Measurements from ENCODE around the gene KCNQ4. TPM values are rescaled to one million over a fixed set of nuclear protein-coding genes. Genes with fewer than 3 reads are reported as not detected.

Gene KCNQ4
- total and polyA plus RNA-seq, 2 of the 13 experiments (the other 11 are each of a cell fraction or from before 2014, with no cell fraction given): 0.02 to 0.09 TPM

- BruUV-seq (replicated peaks): no TSS peak
- H3K27ac ChIP-seq (ENCODE audit: extremely low read length, insufficient read depth, low read length): peak overlapping the region; percentile 89
- H3K4me1 ChIP-seq (ENCODE audit: insufficient read depth, low read length): peaks cover 54% of the 10 kb centered on the region
- H3K9ac ChIP-seq (ENCODE audit: insufficient read depth, low read depth, low read length): no peak overlapping the region
- peaks cover 2% of the 10 kb centered on the region for H3K79me2 ChIP-seq (ENCODE audit: insufficient read depth, low read length)
- ATAC-seq (no peak), DNase-seq (ENCODE audit: low spot score) (no peak), FAIRE-seq (no peak)
- 98% methylated on average over 3 of the region's 3 CpGs for WGBS (ENCODE audit: low lambda C conversion rate)
- in situ Hi-C loops (cut with HindIII; ENCODE audit: extremely low pct_ligation_motif_present, low pct_unique_long_range_greater_than_20kb): no loop called here
- H3K36me3 ChIP-seq (replicated peaks in 1 of 2; ENCODE audit: control insufficient read depth in 1 of 2, insufficient read depth in 2 of 2, low read length in 2 of 2): peaks cover 22 to 67% of the 10 kb centered on the region in 2 experiments
- no peaks in the 10 kb centered on the region for H4K20me1 ChIP-seq (ENCODE audit: insufficient read depth, low read length)
- intact Hi-C loops (cut with micrococcal nuclease; ENCODE audit: unreplicated experiment): loop anchor here (5.0 kb wide), 1 partner anchor 64 kb away; the partner anchor contains the start of gene NFYC
- ChIA-PET CTCF (ENCODE audit: low intra/inter-chr PET ratio, low total read pairs) (no interaction called here), POLR2A (interaction anchor here (1.0 to 4.6 kb wide), 4 partner anchors 26 to 65 kb away, joined by 3 to 91 read pairs (median 24); partner anchors contain the start of gene NFYC)
- no peak overlapping the region for H3K4me3 ChIP-seq (replicated peaks in 1 of 3; ENCODE audit: insufficient read depth in 1 of 3, low read depth in 2 of 3, low read length in 3 of 3)
- H3K27me3 ChIP-seq (ENCODE audit: control insufficient read depth in 1 of 2, insufficient read depth in 2 of 2, low read length in 2 of 2): no peaks in the 10 kb centered on the region
- no peak for TF ChIP-seq SAP130 (CRISPR knock-in tag; IDR thresholded peaks at IDR 0.05; ENCODE audit: low read depth)
- no peak for TF ChIP-seq FOXA1 (IDR thresholded peaks at IDR 0.05)
- no peak for TF ChIP-seq FOXA1 (CRISPR knock-in tag; IDR thresholded peaks at IDR 0.05)
- TF ChIP-seq MAFK (conservative IDR thresholded peaks at IDR 0.05 in 1 of 2, IDR thresholded peaks at IDR 0.05 in 1 of 2; ENCODE audit: low read length in 2 of 2): peak; percentile 83 to 86
- no peak for TF ChIP-seq MAFG (CRISPR knock-in tag; IDR thresholded peaks at IDR 0.05)
- TF ChIP-seq SP5 (CRISPR knock-in tag; IDR thresholded peaks at IDR 0.05; ENCODE audit: borderline replicate concordance, low read depth): no peak
- TF ChIP-seq ZSCAN21 (CRISPR knock-in tag; IDR thresholded peaks at IDR 0.05; ENCODE audit: borderline replicate concordance): no peak
- no peak for TF ChIP-seq PHB2 (IDR thresholded peaks at IDR 0.05; ENCODE audit: partially characterized antibody)
- no peak for TF ChIP-seq SMARCE1 (IDR thresholded peaks at IDR 0.05; ENCODE audit: borderline replicate concordance)
- TF ChIP-seq PRDM15 (CRISPR knock-in tag; IDR thresholded peaks at IDR 0.05): no peak
- TF ChIP-seq, protein P1, sequence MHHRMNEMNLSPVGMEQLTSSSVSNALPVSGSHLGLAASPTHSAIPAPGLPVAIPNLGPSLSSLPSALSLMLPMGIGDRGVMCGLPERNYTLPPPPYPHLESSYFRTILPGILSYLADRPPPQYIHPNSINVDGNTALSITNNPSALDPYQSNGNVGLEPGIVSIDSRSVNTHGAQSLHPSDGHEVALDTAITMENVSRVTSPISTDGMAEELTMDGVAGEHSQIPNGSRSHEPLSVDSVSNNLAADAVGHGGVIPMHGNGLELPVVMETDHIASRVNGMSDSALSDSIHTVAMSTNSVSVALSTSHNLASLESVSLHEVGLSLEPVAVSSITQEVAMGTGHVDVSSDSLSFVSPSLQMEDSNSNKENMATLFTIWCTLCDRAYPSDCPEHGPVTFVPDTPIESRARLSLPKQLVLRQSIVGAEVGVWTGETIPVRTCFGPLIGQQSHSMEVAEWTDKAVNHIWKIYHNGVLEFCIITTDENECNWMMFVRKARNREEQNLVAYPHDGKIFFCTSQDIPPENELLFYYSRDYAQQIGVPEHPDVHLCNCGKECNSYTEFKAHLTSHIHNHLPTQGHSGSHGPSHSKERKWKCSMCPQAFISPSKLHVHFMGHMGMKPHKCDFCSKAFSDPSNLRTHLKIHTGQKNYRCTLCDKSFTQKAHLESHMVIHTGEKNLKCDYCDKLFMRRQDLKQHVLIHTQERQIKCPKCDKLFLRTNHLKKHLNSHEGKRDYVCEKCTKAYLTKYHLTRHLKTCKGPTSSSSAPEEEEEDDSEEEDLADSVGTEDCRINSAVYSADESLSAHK (CRISPR knock-in tag; IDR thresholded peaks at IDR 0.05; ENCODE audit: borderline replicate concordance): no peak
- TF ChIP-seq MAFF (IDR thresholded peaks at IDR 0.05; ENCODE audit: low read depth, low read length): peak; percentile 78
- no peak overlapping the region for H2AFZ ChIP-seq (ENCODE audit: low read length)
- H3K4me2 ChIP-seq (ENCODE audit: low read depth, low read length): 0 out of 2 replicates have a peak overlapping the region, but pooled peaks have one; percentile 4
- H3K9me3 ChIP-seq (ENCODE audit: low read length): no peaks in the 10 kb centered on the region
Observed at GRCh38 chr1:40756523-40756922, 27.1 kb upstream of the KCNQ4 start.

Data from HepG2 (cell line).